HG03439 (cell line): Measurements from ENCODE around the gene MROH7.

Experiments used
- ATAC-seq: cut with Tn5 transposase; IDR thresholded peaks from one replicate; pipeline ENCODE4 v1.9.1; 2021; ENCODE audit warnings: mild to moderate bottlenecking, moderate library complexity; ENCODE audit not compliant: unreplicated experiment

MROH7 gene

GRCh38 chr1:54724771-54725170 lies 83.2 kb downstream of the MROH7 start:
- no peak for ATAC-seq

- no peak for ATAC-seq
Observed at GRCh38 chr1:54728027-54728426, 86.4 kb downstream of the MROH7 start.

- no peak for ATAC-seq
Observed at GRCh38 chr1:54736685-54737084, 95.1 kb downstream of the MROH7 start.

DNA sequence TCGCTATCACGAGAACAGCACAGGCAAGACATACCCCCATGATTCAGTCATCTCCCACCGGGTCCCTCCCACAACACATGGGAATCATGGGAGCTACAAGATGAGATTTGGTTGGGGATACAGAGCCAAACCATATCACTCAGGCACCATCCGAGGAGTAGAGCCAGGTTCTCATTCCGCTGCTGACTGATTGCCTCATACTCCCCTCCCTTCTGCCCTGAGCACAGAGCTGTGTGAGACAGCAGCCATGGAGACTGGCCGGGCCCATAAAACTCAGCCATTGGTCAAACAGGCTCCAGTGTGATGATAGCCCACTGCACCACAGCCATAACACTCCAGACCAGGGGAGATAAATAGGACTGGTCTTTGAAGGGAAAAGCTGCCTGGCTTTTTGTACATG lies 96.7 kb downstream of the MROH7 start:
- no peak for ATAC-seq

GRCh38 chr1:54741531-54741930 lies 99.9 kb downstream of the MROH7 start:
- no peak for ATAC-seq

DNA sequence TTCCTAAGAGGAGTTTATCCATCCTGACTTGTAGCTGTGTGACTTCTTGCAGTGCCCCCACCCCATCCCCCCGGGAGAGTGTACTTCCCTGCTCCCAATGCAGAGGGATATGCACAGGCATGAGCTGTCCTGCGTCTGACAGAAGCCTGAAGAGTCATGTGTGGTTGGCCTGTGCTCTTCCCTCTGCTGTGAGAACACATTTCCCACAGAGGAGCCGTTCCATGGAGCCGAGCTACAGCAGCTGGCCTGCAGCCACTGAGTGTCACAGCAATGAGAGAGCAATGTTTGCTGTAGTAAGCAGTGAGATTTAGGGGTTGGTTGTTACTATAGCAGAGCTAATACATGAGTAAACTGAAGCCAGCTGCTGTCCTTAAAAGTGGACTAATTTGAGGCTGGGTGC lies 100.7 kb downstream of the MROH7 start:
- no peak for ATAC-seq

DNA sequence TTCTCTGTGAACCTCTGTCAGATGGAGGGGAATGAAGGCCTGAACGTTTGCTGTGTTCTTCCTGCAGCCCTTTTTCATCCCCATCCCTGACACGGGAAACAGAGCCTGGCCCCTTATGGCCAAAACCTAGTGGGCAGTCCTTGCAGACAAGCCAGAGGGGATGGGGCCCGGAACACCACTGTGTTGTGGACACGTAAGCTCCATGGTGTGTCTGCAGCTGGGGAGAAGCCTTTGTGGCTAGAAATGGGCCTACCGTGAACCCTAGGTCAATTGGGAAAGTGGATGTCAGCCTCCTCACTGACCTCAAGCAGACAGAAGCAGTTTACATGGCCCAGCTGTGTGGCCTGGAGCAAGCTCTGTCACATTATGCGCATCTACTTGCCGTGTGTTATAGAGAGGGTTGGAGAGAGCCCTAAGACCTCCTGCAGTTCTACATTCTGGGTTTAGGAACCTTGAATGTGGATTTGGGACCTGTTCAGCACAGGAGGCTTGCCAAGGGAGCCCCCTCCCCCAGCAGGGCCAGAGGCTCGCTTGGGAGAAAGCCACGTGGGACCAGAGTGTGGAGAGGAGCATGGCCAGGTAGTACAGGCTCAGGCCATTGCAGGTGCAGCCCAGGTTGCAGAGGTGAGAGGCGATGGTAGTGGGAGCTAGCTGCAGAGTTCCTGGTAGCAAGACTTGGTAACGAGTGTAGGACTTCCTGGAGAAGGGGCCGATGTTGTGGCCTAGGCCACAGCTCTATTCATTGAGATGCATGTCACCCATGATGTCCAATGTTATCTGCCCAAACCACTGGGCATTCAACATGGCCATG lies 102.0 kb downstream of the MROH7 start:
- no peak for ATAC-seq

DNA sequence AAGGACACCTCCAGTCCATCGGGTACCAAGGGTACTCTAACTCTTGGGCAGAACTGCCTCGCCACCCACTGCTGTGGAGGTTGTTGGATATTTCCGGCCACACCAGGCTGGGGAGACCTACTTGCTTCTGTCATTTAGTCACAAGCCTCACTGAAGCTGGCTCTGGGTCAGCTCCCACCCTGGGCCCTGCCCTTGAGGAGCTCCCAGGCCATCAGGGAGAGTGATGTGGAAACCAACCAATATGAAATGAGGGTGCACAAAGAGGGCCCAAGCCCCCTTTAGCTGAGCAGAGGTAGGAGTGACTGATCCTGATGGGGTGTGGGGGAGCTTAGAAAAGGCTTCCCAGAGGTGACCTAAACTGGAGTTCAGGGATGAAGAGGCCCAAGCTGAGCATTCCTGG lies 103.1 kb downstream of the MROH7 start:
- no peak for ATAC-seq

DNA sequence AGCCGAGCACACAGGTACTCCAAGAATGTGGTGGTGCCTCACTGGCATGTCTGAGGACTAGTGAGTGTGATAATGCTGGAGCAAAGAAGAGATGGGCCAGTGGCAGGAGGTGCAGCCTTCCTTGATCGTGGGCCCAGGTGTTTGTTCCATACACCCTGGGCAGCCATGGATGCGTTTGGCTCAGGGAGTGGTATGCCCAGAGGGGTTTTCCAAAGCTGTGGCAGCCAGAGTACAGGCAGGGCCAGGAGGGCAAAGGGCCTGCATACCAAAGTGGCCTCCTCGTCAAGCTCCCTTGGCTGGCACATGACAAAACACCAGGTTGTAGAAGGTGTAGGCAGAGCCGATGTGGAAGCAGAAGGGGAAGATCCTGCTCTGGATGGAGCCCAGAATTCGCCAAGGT lies 103.7 kb downstream of the MROH7 start:
- no peak for ATAC-seq

- ATAC-seq = no peak
Observed at GRCh38 chr1:54745864-54746263, 104.3 kb downstream of the MROH7 start.

DNA sequence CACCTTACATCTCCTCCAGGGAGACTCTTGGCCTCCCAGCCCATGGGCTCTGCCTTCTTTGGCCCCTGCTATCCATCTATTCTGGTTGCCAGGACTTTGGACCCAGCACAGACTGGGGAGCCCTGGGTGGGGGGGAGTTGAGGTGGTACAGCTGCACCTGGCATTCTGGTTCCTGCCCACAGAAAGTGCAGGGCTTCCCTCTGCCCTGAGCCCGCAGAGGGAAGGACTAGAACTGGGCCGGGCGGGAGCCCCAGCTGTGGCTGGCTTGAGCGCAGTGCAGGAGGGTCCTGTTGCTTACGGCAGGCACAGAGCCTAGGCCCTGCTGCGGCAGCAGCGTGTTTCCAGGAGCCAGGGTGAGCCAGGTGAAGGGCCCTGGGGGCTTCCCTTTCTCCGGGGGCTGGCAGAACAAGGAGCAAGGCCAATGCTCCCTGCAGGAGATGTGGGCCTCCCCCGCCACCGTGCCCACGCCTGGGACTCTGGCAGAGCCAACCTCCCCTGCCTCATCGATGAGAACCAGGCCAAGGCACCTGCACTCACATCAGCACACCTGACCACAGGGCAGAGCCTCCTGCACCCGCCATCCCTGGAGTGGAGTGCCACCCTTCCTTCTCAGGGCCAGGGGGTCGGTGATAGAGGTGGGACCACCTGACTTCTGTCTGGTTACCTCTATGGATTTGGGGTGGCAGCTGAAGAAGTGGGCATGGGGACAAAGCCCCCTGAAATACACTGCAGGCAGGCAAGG lies 106.7 kb downstream of the MROH7 start:
- ATAC-seq = no peak

DNA sequence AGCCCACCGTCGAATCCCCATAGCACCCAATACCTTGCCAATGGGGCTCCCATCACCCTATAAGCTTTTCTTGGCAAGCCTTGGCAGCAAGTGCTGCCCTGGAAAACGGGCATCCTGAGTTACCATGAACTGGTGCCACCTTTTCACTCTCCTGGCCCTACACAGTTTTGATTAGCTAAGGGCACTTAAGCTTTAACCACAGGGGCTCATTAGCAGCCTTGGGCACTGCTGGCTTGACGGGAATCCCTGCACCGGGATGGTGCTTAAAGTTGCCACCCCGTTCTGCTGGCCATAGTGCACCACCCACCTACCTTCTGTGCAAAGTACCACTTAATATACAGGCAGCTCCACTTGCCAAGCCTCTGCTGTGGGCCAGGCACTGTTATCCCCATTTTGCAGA lies 109.0 kb downstream of the MROH7 start:
- no peak for ATAC-seq

DNA sequence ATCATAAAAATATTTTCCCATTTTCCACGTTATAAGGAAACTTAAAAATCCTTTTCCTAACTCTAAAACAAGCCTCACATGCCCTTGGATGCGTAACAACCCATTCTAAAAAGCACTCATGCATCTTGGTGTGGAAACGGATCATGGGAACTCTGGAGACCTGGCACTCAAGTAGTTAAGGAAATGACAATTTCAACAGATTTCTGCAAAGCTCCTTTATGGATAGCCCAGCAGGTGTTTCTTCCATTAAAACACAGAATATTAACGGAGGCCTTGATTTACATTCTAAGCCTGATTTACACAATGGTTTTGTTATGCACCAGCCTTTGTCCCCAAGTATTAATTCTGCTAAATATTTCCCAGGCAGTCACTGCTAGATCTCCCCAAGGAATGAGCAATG lies 109.8 kb downstream of the MROH7 start:
- no peak for ATAC-seq

GRCh38 chr1:54754045-54754444 lies 112.5 kb downstream of the MROH7 start:
- ATAC-seq = no peak

DNA sequence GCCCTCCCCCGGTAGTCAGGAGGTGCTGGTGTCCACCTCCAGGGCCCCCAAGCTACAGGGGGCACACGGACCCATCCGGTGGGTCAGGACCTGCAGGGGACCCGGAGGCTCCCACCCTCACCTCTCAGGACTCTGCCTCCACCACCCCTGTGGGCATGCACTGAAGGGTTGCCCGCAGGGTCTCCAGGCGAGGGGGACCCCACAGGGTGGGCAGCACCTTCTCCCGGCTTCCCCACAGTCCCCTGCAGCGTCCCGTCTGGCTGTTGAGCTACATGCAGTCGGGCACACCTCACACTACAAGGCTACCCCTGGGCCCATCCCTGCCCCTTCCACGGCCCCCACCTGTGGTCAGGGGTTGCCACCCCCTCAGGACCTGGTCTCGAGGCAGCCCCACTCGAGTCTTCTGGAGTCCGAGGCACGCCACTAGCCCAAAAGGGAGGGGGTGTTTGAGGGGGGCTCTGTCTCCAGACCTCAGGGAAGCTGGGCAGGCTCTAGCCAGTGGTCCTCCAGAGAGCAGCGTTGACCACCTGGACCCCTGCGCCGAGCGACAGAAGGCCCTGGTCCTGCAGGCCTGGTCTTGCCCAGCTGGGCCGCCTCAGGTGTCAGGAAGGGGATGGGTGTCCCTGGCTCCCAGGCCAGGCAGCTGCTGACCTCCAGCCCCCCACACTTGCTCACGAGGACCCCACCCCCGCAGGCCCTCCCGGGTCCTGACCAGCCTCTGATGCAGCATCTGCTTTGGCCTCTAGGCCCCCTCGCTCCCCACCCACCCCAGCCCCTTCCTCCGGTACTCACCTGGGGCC lies 113.1 kb downstream of the MROH7 start:
- ATAC-seq = no peak

DNA sequence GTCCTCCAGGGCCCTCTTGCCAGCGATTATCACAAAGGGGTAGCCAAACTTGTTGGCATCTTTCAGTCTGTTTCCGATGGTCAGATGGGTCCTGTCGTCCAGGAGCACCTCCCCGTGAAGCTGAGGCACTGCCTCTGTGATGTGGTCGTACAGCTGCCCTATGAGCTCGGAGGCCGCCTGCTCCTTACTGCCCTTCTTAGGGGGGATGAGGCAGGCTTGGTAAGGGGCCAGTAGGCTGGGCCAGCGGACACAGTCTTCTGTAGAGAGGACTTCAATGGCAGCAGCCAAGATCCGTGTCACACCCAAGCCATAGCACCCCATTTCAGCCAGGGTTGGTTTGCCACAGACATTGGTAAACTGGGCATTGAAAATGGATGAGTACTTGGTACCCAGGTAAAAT lies 116.2 kb downstream of the MROH7 start:
- no peak for ATAC-seq

DNA sequence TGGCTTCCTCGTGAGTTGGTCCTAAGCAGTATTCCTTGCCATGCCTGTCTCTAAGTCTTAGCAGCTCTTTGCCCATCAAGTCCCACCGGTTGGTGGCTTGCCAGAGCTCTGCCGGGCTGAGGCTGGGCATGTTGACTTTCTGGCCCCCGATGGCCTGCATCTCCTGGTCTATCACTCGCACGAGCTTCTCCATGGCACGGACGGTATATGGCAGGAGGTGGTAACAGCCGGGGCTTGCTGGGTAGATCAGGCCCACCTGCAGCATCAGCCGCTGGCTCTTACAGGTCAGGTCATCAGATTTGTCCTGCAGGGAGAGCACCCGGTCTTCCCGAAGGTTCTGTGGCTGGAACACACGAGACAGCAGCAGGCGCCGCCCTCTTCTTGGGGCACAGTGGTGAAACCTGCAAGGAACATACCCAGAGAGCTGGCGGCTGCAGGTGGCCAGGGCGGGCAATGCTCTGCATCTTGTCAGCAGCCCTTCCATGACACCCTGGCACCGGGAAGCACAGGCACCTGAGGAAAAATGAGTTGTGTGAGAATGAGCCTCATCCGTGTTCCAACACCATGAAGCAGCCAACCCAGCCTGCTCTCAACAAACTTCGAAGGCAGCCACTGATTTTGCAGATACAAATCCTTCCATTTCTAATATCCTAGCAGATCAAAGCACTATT lies 117.2 kb downstream of the MROH7 start:
- no peak for ATAC-seq
